NCI-H187 treated with DMSO at 0.1 percent for 48 hours (cell line): ENCODE measurements around the gene FHIP1A.

Source experiments
- DNase-seq: peaks from one replicate; lab custom pipeline; 2025; lab: John Stamatoyannopoulos, UW

Gene FHIP1A

GRCh38 chr4:151418385-151418784 lies 9.4 kb downstream of the FHIP1A start:
- no peak for DNase-seq

- DNase-seq = no peak
Observed at GRCh38 chr4:151418856-151419255, 9.9 kb downstream of the FHIP1A start.

GRCh38 chr4:151420250-151420807 lies 11.4 kb downstream of the FHIP1A start:
- DNase-seq = no peak

GRCh38 chr4:151422854-151423253 lies 13.9 kb downstream of the FHIP1A start:
- no peak for DNase-seq

GRCh38 chr4:151426513-151426912 lies 17.5 kb downstream of the FHIP1A start:
- DNase-seq = no peak

- DNase-seq = no peak
Observed at GRCh38 chr4:151427266-151427665, 18.3 kb downstream of the FHIP1A start.

- no peak for DNase-seq
Observed at GRCh38 chr4:151428346-151428745, 19.4 kb downstream of the FHIP1A start.

GRCh38 chr4:151429957-151430570 lies 21.1 kb downstream of the FHIP1A start:
- no peak for DNase-seq

GRCh38 chr4:151430740-151431457 lies 21.9 kb downstream of the FHIP1A start:
- DNase-seq = no peak

- no peak for DNase-seq
Observed at GRCh38 chr4:151431728-151432127, 22.8 kb downstream of the FHIP1A start.

- DNase-seq = no peak
Observed at GRCh38 chr4:151432654-151433053, 23.7 kb downstream of the FHIP1A start.

- DNase-seq = no peak
Observed at GRCh38 chr4:151434183-151434860, 25.3 kb downstream of the FHIP1A start.

GRCh38 chr4:151436093-151436518 lies 27.1 kb downstream of the FHIP1A start:
- DNase-seq = no peak

- DNase-seq = no peak
Observed at GRCh38 chr4:151437505-151437904, 28.5 kb downstream of the FHIP1A start.

GRCh38 chr4:151438154-151438553 lies 29.2 kb downstream of the FHIP1A start:
- DNase-seq = no peak

GRCh38 chr4:151439320-151439719 lies 30.3 kb downstream of the FHIP1A start:
- no peak for DNase-seq

- DNase-seq = no peak
Observed at GRCh38 chr4:151442002-151442401, 33.0 kb downstream of the FHIP1A start.

- no peak for DNase-seq
Observed at GRCh38 chr4:151443247-151443646, 34.3 kb downstream of the FHIP1A start.

- DNase-seq = no peak
Observed at GRCh38 chr4:151443752-151444151, 34.8 kb downstream of the FHIP1A start.

GRCh38 chr4:151446208-151446607 lies 37.2 kb downstream of the FHIP1A start:
- no peak for DNase-seq

- DNase-seq = no peak
Observed at GRCh38 chr4:151454513-151454912, 45.5 kb downstream of the FHIP1A start.

- no peak for DNase-seq
Observed at GRCh38 chr4:151455212-151455611, 46.2 kb downstream of the FHIP1A start.

- DNase-seq = no peak
Observed at GRCh38 chr4:151458148-151458547, 49.2 kb downstream of the FHIP1A start.
